ENCODE measurements around the gene GLUL.

- TF ChIP-seq CTCF (IDR thresholded peaks at IDR 0.05; ENCODE audit: insufficient read depth, low read length, poor library complexity, severe bottlenecking) (no peak), EZH2phosphoT487 (conservative IDR thresholded peaks at IDR 0.05; ENCODE audit: low read length) (no peak)
These were observed at the start of gene GLUL for GRCh38 chr1:182391362-182392049.
